NCI-H2107 (cell line): Measurements from ENCODE around the gene GGT7.
A peak's percentile ranks its signal among the peaks of the same experiment; 100 is the strongest.
"Not testable (repeated sequence)": the region's sequence is repeated elsewhere in the genome, so short reads cannot be mapped to it uniquely, and the experiment has no call there.

Source experiments
- DNase-seq: peaks from one replicate; lab custom pipeline; 2025; lab: John Stamatoyannopoulos, UW

Gene GGT7

DNA sequence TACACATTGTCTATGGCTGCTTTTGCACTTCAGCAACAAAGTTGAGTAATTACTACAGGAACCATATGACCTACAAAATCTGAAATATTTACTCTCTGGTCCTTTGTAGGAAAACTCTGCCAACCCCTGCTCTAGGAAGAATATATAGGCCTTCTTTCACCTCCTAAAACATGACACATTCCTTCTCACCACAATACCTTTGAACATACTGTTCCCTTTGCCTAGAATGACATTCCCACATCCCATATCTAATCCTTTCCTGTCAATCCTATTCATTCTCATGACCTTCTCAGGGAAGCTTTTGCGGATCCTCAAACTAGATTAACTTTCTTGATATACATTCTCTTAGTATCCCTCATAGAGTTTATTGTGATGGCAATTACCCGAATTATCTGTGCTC, 29.2 kb downstream of the GGT7 start:
- no peak for DNase-seq

DNA sequence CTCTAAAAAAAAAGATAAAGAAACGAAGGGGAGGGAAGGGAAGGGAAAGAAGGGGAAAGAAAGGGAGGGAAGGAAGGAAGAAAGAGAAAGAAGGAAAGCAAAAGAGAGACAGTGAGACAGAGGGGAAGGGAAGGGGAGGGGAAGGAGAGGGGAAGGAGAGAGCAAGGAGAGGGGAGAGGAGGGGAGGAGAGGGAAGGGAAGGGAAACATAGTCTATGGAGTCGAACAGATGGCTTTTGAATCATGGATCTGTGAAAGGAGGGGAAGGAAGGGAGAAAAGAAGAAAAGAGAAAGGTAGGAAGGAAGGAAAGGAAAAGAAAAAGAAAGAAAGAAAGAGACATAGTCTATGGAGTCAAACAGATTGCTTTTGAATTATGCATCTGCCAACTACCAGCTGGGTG, 30.5 kb downstream of the GGT7 start:
- no peak for DNase-seq

DNA sequence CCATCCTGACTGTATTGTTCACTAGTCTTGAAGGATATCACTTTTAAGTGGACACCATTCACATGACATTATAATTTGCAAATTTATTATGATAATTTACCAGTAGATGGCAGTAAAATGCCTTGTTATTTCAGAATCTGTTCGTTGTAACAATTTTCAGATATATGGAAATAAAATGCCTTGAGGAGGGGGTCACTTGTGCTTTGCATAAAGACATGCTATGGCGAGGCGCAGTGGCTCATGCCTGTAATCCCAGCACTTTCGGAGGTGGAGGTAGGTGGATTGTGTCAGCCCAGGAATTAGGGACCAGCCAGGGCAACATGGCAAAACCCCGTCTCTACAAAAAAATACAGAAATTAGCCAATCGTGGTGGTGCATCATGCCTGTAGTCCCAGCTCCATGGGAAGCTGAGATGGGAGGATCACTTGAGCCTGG, 38.2 kb downstream of the GGT7 start:
- DNase-seq: peak; percentile 0

DNA sequence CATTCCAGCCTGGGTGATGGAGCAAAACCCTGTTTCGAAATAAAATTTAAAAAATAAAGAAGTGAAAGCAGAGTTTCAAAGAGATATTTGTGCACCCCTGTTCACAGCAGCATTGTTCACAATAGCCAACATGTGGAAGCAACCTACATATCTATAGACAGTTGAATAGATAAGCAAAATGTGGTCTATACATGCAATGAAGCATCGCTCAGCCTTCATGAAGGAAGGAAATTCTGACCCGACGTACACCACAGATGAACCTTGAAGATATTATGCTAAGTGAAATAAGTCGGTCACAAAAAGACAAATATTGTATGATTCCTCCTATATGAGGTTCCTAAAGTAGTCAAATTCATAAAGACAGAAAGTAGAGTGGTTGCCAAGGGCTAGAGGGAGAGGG, 40.7 kb downstream of the GGT7 start:
- no peak for DNase-seq

DNA sequence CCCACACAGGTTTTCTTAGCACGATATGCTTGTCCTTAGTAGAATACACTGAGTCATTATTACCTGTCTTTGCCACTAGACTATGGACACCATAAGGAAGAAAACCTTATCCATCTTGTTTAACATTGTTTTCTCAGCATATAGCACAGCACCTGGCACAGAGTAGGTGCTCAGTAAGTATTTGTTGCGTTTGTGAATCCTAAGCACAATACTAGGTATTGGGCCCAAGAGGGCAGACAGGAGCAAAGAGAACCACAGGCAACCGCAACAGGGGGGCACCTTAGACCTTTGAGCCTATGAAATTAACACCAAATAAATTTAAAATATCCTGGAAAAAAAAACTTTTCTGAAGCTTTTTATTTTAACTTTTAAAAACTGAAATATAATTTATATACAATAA, 43.5 kb downstream of the GGT7 start:
- DNase-seq: no peak

DNA sequence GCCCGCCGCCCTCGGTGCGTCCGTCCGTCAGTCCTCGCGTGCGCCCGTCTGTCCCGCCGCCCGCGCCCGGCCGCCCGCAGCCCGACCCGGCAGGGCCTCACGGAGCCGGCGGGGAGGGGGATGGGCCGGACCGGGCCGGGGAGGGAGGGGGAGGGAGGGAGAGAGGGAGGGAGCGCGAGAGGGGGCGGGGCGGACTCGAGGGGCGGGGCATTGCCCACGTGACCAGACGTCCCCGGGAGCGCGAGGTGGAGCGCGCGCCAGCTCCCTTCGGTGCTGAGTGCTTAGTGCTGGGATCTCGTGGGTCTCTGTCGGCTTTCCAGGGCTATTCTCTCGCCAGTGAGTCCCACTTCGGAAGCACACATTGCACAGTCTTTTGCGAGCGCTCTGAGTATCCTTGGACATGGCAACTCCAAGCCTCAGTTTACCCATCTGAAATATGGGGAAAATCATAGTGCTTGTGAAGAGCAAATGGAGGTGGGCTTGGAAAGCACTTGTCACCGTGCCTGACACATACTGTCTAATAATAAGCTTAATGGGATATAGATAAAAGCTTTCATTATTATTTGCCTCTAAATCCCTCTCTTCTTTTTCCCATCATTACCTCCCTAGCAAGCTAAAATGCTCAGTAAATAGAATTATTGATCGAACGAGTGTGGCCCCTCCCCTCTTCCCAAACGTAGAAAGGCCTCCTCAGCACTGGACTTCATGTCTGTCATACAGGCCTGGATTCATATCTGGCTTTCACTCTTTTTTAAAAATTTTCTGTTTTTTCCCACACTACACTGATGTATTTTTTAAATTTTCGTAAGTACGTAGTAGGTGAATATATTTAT, 46.9 kb downstream of the GGT7 start, which contains the start of gene NCOA6:
Gene NCOA6 (minus strand): TSS at position 122 of the 833 bp plus-strand sequence. CDS start 43,296 bp downstream, outside the sequence.
- peak; percentile 39 for DNase-seq

DNA sequence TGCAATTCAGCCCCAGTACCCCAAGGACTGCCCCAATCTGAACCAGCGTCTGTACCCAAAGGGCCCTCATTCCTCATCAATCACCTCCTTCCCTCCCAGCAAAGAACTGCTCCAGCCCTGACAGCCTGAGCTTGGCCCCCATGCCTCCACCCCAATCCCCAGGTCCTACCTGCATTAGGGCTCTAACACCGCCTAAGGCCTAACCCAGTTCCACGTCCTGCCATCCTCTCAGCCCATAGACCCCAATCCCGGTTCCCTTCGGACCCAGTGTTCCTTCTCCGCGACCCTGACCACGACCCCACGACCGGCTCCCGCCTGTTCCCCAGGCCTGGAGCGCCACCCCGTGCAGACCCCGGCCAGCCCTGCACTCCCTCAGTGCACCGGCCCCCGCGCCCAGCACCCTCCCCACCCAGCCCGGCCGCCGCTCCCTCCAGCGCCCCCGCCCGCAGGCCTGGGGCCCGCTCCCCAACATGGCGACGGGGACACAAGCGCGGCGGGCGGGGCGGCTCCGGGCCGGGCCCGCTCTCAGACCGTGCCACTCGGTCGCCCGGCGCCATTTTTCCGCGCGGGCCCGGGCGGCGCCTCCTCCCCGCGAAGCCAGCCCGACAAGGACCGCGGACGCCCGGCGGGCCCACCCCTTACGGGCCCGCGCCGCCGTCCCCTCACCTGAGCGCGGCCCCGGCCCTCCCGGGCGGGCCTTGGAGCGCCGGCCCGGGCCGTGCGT, 47.7 kb downstream of the GGT7 start:
- DNase-seq: peak; percentile 27

DNA sequence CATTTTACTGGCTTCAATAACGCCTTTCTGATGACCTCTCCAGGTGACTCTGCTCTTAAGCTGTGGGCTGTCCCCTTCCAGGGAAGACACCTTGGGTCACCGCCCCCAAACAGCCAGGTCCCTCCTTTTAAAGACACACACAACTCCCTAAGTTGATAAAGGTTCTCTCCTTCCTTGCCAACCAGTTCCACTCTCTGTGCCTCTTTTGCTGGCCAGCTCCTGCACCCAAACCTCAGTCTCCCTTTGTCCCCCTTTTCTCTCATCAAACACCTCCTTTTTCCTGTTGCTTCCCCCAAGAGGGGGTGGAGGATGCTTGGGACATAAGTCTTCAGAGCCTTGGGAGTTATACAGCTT, 48.2 kb downstream of the GGT7 start:
- peak; percentile 9 for DNase-seq

DNA sequence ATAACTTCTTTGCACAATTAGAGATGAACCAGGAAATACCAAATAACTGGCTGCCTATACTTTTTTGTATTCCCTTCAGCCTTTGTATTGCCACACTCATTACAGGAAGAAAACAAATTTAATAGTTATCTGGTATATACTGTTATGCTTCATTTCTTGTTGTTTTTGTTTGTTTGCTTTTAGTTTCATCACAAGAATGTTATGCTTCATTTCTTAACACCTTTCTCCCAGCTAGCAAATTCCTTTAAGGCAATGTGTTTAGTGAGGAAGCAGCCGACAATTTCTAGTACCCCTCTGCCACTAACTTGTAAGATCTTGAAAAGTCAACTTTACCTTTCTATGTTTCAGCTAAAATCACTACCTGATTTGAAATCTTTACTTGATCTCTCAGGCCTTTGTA, 48.6 kb downstream of the GGT7 start:
- DNase-seq: no peak

DNA sequence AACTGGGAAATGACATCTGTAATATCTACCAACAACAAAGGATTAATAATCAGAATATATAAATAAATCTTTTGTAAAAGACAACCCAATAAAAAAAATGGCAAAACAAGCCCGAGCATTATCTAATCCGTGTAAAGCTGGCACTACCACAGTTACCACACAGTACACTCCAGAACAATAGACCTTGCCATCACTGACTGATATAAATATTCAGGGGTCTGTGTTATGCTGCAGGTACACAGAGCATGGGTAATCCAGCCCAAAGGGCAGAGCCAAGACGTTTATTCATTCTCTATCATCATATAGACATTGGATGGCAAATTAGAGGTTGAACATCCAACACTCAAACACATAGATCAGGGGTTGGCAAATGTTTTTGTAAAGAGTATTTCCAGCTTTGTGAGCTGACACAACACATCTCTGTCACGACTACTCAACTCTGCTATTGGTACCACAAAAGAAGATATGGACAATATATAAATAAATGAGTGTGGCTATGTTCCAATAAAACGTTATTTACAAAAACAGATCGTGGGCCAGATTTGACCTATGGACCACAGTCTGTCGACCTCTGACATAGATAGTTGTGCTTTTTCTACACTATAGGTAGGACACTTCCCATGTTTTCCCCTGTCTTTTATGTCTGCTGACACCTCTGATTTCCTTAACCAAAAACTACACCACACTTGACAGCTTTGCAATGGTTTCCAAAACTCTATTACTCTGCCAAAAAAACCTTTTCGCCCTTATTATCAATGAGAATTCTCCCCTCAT, 51.7 kb downstream of the GGT7 start:
- DNase-seq: no peak

DNA sequence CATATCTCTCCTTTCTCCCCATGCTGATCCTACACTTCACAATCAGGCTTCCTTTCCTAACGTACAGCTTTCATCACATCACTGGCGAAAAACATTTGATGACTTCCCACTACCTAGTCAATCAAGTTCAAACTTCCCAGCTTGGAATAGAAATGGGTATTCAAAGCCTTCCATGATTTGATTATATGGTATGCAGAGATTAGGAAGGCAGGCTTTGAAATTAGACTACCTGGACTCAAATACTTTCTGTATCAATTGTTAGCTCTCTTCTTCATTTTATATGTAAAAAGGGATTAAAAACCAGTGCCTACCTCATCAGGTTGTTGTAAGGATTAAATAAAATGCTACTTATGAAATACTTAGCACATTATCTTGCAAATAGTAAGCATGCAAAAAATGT, 54.9 kb downstream of the GGT7 start:
- DNase-seq: no peak

DNA sequence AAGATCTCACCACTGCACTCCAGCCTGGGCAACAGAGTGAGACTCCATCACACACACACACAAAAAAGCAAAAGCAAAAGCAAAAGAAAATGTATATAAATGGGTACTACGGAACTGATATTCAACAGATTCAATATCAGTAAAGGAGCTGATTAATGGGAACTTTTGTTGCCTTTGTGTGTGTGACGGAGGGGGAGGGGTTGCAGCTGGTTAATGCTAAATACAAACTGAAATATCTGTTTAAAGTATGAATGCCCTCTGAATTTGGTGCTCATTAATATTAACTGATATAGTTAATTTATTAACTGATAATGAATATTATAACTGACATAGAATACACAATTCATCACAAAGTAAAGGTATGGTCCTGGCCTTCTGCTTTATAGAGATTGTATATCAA, 55.6 kb downstream of the GGT7 start:
- DNase-seq: no peak

DNA sequence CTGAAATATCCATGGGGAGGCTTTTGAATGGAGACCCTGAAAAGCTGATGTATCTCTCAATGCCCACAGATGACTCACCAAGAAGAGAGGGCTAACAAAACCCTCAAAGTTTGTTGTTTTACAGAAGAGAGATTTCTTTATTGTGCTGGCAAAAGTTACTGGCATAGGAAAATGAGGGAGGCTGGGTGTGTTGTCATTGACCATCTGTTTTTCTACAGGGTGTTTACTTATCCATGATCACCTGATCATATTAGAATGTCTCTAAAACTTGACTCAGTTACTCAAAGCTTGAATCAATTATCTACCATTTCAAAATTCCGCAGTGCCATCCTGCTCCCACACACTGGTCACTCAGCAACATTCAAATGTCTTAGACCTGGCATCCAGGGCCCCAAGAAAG, 57.0 kb downstream of the GGT7 start:
- no peak for DNase-seq

DNA sequence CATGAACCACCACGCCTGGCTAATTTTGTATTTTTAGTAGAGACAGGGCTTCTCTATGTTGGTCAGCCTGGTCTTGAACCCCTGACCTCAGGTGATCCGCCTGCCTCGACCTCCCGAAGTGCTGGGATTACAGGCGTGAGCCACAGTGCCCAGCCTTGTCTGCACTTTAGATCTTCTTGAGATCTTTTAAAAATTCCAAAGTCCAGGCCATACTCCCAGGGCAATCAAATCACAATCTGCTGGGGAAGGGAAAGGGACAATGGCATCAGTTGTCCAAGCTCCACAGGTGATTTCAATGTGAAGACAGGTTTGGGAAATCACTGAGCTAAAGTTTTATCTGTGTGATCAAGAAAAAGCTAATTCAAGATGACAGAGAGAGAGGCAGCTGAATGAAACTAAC, 64.1 kb downstream of the GGT7 start:
- no peak for DNase-seq

DNA sequence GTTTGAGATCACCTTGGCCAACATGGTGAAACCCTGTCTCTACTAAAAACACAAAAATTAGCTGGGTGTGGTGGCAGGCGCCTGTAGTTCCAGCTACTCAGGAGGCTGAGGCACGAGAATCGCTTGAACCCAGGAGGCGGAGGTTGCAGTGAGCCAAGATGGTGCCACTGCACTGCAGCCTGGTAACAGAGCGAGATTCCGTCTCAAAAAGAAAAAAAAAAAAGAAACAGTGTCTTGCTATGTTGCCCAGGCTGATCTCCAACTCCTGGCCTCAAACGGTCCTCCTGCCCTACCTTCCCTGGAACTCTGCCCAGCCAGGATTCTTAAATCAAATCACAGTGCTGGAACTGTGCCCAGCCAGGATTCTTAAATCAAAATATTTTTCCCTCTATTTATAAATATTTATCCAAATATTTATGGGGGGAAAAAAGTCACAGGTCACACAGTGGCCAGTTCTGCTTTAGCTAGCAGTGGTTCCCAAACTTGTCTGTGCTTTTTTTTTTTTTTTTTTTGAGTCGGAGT, 64.7 kb downstream of the GGT7 start:
- not testable (repeated sequence) for DNase-seq

DNA sequence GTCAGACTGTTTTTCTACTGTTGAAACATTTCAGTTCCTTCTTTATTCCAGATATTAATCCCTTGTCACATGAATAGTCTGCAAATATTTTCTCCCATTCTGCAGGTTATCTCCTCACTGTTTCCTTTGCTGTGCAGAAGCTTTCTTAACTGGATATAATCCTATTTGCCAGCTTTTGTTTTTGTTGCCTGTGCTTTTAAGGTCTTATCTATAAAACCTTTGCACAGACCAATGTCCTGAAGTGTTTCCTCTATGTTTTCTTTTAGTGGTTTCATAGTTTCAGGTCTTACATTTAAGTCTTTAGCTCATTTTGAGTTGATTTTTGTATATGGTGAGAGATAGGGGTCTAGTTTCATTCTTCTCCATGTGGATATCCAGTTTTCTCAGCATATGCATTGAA, 66.4 kb downstream of the GGT7 start:
- no peak for DNase-seq

DNA sequence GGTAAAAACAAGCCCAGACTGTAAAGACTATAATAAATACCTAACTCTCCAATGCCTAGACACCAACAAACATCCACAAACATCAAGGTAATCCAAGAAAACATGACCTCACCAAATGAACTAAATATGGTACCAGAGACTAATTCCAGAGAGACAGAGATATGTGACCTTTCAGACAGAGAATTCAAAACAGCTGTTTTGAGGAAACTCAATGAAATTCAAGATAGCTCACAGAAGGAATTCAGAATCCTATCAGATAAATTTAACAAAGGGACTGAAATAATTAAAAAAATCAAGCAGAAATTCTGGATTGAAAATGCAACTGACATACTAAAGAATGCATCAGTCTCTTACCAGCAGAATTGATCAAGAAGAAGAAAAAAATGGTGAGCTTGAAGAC, 73.8 kb downstream of the GGT7 start:
- DNase-seq: no peak

DNA sequence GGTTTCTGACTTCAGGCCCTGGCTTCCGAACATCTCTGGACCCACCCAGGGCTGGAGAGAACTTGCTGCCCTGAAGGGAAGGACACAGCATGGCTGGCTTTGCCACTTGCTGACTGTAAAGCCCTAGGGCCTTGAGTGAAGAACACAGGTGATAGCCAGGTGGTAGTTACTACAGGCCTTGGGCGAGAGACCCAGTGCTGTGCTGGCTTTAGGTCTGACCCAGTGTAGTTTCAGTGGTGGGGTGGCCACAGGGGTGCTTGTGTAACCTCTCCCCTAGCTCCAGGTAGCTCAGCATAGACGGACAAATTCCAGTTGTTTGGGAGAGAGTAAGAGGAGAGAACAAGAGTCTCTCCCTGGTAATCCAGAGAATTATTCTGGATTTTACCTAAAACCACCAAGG, 74.3 kb downstream of the GGT7 start:
- no peak for DNase-seq

DNA sequence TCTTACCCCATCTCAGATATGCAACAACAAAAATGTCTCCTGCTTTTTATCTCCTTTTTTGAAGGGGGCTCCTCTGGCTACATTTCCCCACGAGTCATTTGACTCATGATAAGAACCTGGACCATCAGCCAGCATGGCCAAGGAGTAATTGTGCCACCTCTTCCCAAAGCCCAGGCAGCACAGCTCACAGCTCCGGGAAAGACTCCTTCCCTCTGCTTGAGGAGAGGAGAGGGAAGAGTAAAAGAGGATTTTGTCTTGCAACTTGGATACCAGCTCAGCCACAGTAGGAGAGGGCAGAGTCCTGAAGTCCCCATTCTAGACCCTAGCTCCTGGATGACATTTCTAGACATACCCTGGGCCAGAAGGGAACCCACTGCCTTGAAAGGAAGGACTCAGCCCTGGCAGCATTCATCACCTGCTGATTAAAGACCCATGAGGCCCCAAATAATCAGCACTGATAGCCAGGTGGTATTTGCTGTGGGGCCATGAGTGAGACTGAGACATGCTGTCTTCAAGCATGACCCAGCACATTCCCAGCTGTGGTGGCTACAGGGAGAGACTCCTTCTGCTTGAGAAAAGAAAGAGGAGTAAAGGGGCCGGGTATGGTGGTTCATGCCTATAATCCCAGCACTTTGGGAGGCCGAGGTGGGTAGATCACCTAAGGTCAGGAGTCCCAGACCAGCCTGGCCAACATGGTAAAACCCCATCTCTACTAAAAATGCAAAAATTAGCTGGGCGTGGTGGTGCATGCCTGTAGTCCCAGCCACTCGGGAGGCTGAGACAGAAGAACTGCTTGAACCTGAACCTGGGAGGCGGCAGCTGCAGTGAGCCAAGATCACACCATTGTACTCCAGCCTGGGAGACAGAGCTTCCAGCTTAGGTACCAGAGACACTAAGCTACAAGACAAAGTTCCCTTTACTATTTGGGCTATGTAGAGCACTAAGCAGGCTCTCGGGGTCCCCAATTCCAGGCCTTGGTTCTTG, 75.4 kb downstream of the GGT7 start:
- no peak for DNase-seq
